MM.1S (cell line): ENCODE data around the gene SGSH.

ENCODE experiments used
- DNase-seq: peaks from one replicate; pipeline ENCODE4 v3.0.0-alpha.2; 2015
- H2AFZ ChIP-seq: fragments of 300-600 bp; sonication (generic); 2 replicates; pipeline ENCODE4 v1.6.0; 2016; ENCODE audit warnings: antibody characterized with exemption, low read length
- H3F3A ChIP-seq: fragments of 300-600 bp; sonication (generic); 2 replicates; pipeline ENCODE4 v1.6.1; 2016; ENCODE audit warnings: mild to moderate bottlenecking, antibody characterized with exemption, low read length, moderate library complexity, mixed read lengths; ENCODE audit not compliant: insufficient read depth
- H3K27ac ChIP-seq: fragments of 300-600 bp; sonication (generic); 2 replicates; pipeline ENCODE4 v1.5.1; 2016; ENCODE audit warnings: mild to moderate bottlenecking, low read length
- H3K27me3 ChIP-seq: fragments of 300-600 bp; sonication (generic); replicated peaks from 2 replicates; pipeline ENCODE4 v1.6.0; 2016; ENCODE audit warnings: low read length; ENCODE audit not compliant: insufficient read depth
- H3K36me3 ChIP-seq: fragments of 300-600 bp; sonication (generic); replicated peaks from 2 replicates; pipeline ENCODE4 v1.6.1; 2016; ENCODE audit warnings: mild to moderate bottlenecking, low read length, mixed read lengths; ENCODE audit not compliant: insufficient read depth
- H3K4me1 ChIP-seq: fragments of 300-600 bp; sonication (generic); 2 replicates; pipeline ENCODE4 v1.6.1; 2016; ENCODE audit warnings: low read length, mixed read lengths
- H3K4me2 ChIP-seq: fragments of 300-600 bp; sonication (generic); 2 replicates; pipeline ENCODE4 v1.6.0; 2016; ENCODE audit warnings: low read depth, low read length
- H3K4me3 ChIP-seq: fragments of 300-600 bp; sonication (generic); 2 replicates; pipeline ENCODE4 v1.5.1; 2016; ENCODE audit warnings: low read length, mixed read lengths
- H3K79me2 ChIP-seq: fragments of 300-600 bp; sonication (generic); 2 replicates; pipeline ENCODE4 v1.6.1; 2016; ENCODE audit warnings: mixed run types, low read length, mixed read lengths
- H3K9ac ChIP-seq: fragments of 300-600 bp; sonication (generic); 2 replicates; pipeline ENCODE4 v1.6.1; 2016; ENCODE audit warnings: low read length, mixed read lengths
- H3K9me2 ChIP-seq: fragments of 300-600 bp; sonication (generic); replicated peaks from 2 replicates; pipeline ENCODE4 v1.6.1; 2016; ENCODE audit warnings: mild to moderate bottlenecking, low read length, mixed read lengths; ENCODE audit not compliant: insufficient read depth
- H3K9me3 ChIP-seq: fragments of 300-600 bp; sonication (generic); replicated peaks from 2 replicates; pipeline ENCODE4 v1.6.1; 2016; ENCODE audit warnings: mild to moderate bottlenecking, low read length, mixed read lengths; ENCODE audit not compliant: insufficient read depth
- H4K20me1 ChIP-seq: fragments of 300-600 bp; sonication (generic); 2 replicates; pipeline ENCODE4 v1.6.1; 2016; ENCODE audit warnings: mild to moderate bottlenecking, low read length, moderate library complexity, mixed read lengths; ENCODE audit not compliant: insufficient read depth
- CTCF ChIP-seq: fragments of 300-600 bp; sonication (generic); IDR thresholded peaks from 2 replicates; pipeline ENCODE4 v1.5.1; 2016; ENCODE audit warnings: antibody characterized with exemption, low read length, mixed read lengths
- EZH2 ChIP-seq: fragments of 300-600 bp; sonication (generic); optimal IDR thresholded peaks from 2 replicates; pipeline ENCODE3; 2017; ENCODE audit warnings: low read depth, mild to moderate bottlenecking, antibody characterized with exemption, low read length, mixed read lengths
- EZH2phosphoT487 ChIP-seq: fragments of 300-600 bp; sonication (generic); IDR thresholded peaks from 2 replicates; pipeline ENCODE4 v1.6.1; 2018; ENCODE audit warnings: antibody characterized with exemption, low read length

Gene SGSH

GRCh38 chr17:80190716-80191115 is 29.4 kb downstream of the SGSH start:
- Histone ChIP-seq H3K27me3 (peaks cover 89% of the 10 kb centered on the region), H3K4me3 (no peak overlapping the region), H2AFZ (no peak overlapping the region), H3K9me3 (no peaks in the 10 kb centered on the region), H3K9me2 (no peaks in the 10 kb centered on the region), H3K27ac (no peak overlapping the region), H3K4me2 (no peak overlapping the region), H3K79me2 (no peaks in the 10 kb centered on the region), H3K36me3 (no peaks in the 10 kb centered on the region), H4K20me1 (no peaks in the 10 kb centered on the region), H3F3A (no peaks in the 10 kb centered on the region), H3K4me1 (no peaks in the 10 kb centered on the region), H3K9ac (no peak overlapping the region)
- no peak for TF ChIP-seq EZH2
- no peak for TF ChIP-seq EZH2phosphoT487
- no peak for TF ChIP-seq CTCF
- no peak for DNase-seq

- Histone ChIP-seq H3K4me3 (no peak overlapping the region), H3K4me2 (no peak overlapping the region), H3K79me2 (no peaks in the 10 kb centered on the region), H4K20me1 (no peaks in the 10 kb centered on the region), H3K36me3 (no peaks in the 10 kb centered on the region), H3K9ac (no peak overlapping the region), H3K27ac (no peak overlapping the region), H2AFZ (no peak overlapping the region), H3K4me1 (no peaks in the 10 kb centered on the region), H3K9me2 (no peaks in the 10 kb centered on the region), H3K9me3 (no peaks in the 10 kb centered on the region), H3K27me3 (peaks cover 85% of the 10 kb centered on the region), H3F3A (no peaks in the 10 kb centered on the region)
- TF ChIP-seq EZH2 (no peak), CTCF (no peak), EZH2phosphoT487 (no peak)
- no peak for DNase-seq
Measured at GRCh38 chr17:80189611-80190010, 30.5 kb downstream of the SGSH start.

- TF ChIP-seq EZH2 (no peak), EZH2phosphoT487 (no peak), CTCF (no peak)
- Histone ChIP-seq H3K36me3 (no peaks in the 10 kb centered on the region), H3K9me3 (no peaks in the 10 kb centered on the region), H3K4me1 (no peaks in the 10 kb centered on the region), H3K9ac (no peak overlapping the region), H3K4me2 (peak overlapping the region; percentile 38), H3K79me2 (no peaks in the 10 kb centered on the region), H3K4me3 (peak overlapping the region; percentile 30; the same call in 1 of the 2 replicates), H3F3A (no peaks in the 10 kb centered on the region), H3K27me3 (peaks cover 83% of the 10 kb centered on the region), H4K20me1 (no peaks in the 10 kb centered on the region), H2AFZ (peak overlapping the region; percentile 17; the same call in 1 of the 2 replicates), H3K27ac (no peak overlapping the region), H3K9me2 (no peaks in the 10 kb centered on the region)
- no peak for DNase-seq
Measured at GRCh38 chr17:80187515-80187941, 32.6 kb downstream of the SGSH start.
